GM18499 (cell line): Measurements from ENCODE around the gene RNU6-9.
"Not testable (repeated sequence)": the region's sequence is repeated elsewhere in the genome, so short reads cannot be mapped to it uniquely, and the experiment has no call there.

Experiments used
- ATAC-seq: cut with Tn5 transposase; IDR thresholded peaks from one replicate; pipeline ENCODE4 v1.9.1; 2021; ENCODE audit warnings: moderate number of reproducible peaks; ENCODE audit not compliant: insufficient read depth, unreplicated experiment

Gene RNU6-9

GRCh38 chr19:876780-877314, 16.4 kb upstream of the RNU6-9 start:
- ATAC-seq: no peak

- ATAC-seq: not testable (repeated sequence)
Observed at GRCh38 chr19:877992-878660, 15.2 kb upstream of the RNU6-9 start.

- not testable (repeated sequence) for ATAC-seq
Observed at GRCh38 chr19:878751-879561, 14.3 kb upstream of the RNU6-9 start.

GRCh38 chr19:879711-880438, 13.4 kb upstream of the RNU6-9 start:
- ATAC-seq: no peak

GRCh38 chr19:881385-882071, 11.8 kb upstream of the RNU6-9 start:
- no peak for ATAC-seq

DNA sequence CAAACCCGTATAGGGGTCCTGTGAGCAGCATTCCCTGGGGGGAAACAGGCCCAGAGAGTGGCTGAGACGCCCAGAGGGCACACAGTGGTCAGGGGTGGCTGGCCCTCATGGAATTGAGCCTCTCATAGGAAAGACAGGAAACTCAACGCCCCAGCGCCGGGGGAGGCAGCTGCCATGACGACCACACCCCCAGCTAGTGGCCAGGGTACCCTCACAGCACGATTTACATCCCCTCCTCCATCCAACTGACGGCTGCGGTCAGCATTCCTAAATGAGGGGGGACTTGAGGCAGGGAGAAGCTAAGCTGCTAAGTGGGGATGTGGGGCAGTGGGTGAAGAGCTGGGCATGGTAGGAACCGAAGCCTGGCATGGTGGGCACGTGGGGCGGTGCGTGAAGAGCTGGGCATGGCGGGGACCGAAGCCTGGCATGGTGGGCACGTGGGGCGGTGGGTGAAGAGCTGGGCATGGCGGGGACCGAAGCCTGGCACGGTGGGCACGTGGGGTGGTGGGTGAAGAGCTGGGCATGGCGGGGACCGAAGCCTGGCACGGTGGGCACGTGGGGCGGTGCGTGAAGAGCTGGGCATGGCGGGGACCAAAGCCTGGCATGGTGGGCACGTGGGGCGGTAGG, 10.3 kb upstream of the RNU6-9 start:
- ATAC-seq: no peak

- ATAC-seq: no peak
Observed at GRCh38 chr19:883661-884211, 9.5 kb upstream of the RNU6-9 start.

- no peak for ATAC-seq
Observed at GRCh38 chr19:884420-885211, 8.7 kb upstream of the RNU6-9 start.

DNA sequence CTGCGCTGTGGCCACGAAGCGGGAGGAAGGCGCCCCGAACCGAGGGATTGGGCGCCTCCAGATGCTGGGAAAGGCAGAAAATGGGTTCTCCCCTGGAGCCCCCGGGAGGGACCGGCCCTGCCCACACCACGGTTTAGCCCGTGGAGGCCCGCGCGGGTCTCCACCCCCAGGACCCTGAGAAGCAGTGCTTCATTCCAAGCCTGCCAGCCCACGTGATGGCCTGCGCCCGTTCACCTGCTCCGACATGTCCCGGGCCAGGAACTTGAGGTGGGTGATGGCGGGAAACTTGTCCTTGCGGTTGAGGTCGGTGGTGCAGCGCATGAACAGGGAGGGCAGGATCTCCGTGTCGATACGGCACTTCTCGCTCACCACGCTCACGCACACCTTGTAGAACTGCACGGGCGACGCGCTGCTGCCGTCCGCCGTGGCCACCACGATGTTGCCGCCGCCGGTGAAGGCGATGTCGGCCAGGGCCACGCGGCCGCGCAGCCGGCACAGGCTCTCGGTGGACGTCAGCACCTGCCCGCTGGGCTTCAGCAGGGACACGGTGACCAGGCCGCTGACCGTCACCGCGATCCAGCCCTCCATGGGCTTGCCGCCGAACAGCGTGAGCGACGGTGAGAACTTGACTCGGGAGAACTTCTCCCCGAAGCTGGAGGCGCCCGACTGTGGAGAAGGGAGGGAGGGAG, 7.6 kb upstream of the RNU6-9 start:
- no peak for ATAC-seq

GRCh38 chr19:887072-887471, 6.2 kb upstream of the RNU6-9 start:
- ATAC-seq: no peak

GRCh38 chr19:887599-887998, 5.7 kb upstream of the RNU6-9 start:
- no peak for ATAC-seq

- ATAC-seq: no peak
Observed at GRCh38 chr19:888581-889385, 4.5 kb upstream of the RNU6-9 start.

- no peak for ATAC-seq
Observed at GRCh38 chr19:889662-890295, 3.5 kb upstream of the RNU6-9 start.

GRCh38 chr19:890831-891230, 2.5 kb upstream of the RNU6-9 start:
- no peak for ATAC-seq

GRCh38 chr19:891421-892200, 1.7 kb upstream of the RNU6-9 start:
- not testable (repeated sequence) for ATAC-seq

GRCh38 chr19:892243-892893, 916 bp upstream of the RNU6-9 start:
- no peak for ATAC-seq
